Neural progenitor cell (in vitro differentiated cells): ENCODE results near the gene ARHGEF40.

Experiments used
- EZH2 ChIP-seq: fragments of 200-600 bp; sonication (generic); IDR thresholded peaks from 2 replicates; pipeline ENCODE4 v1.6.1; 2017; ENCODE audit warnings: antibody characterized with exemption, mild to moderate bottlenecking, moderate library complexity
- EZH2phosphoT487 ChIP-seq: fragments of 200-600 bp; sonication (generic); IDR thresholded peaks from 2 replicates; pipeline ENCODE4 v1.6.1; 2017; ENCODE audit warnings: antibody characterized with exemption
- TF ChIP-seq, protein P1 (sequence below): fragments of 200-600 bp; sonication (generic); IDR thresholded peaks from 2 replicates; pipeline ENCODE4 v1.5.1; 2017; ENCODE audit warnings: antibody characterized with exemption, mild to moderate bottlenecking

DNA sequence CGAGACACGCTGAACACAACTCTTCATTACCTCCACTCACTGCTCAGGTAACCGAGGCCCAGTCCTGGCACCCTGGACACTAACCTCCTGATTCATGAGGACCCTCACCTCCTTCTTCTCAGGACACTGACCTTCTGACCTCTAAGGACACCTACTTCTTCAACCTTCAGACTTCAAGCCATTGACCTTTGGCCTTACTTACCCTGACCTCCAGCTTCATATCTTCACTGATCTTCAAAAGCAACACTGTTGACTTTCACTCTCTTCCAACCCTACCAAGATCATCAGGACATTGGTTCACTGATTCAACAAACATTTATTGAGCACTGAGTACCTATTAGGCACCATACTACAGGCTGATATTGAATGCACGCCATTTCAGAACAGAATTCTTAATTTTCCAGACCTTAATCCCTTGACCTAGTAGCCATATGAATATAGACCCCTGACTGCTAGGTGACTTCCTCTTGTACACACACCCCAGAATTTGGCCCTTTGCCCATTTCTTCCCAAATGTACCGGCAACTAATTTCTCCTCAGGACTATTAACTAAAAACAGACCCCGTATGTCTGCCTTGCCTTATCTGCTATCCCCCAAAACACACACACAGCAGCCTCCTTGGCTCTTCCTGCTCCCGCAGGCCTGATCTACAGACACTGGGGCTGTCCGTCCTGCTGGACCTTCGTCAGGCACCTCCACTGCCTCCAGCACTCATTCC, 5.8 kb downstream of the ARHGEF40 start:
- TF ChIP-seq, protein P1, sequence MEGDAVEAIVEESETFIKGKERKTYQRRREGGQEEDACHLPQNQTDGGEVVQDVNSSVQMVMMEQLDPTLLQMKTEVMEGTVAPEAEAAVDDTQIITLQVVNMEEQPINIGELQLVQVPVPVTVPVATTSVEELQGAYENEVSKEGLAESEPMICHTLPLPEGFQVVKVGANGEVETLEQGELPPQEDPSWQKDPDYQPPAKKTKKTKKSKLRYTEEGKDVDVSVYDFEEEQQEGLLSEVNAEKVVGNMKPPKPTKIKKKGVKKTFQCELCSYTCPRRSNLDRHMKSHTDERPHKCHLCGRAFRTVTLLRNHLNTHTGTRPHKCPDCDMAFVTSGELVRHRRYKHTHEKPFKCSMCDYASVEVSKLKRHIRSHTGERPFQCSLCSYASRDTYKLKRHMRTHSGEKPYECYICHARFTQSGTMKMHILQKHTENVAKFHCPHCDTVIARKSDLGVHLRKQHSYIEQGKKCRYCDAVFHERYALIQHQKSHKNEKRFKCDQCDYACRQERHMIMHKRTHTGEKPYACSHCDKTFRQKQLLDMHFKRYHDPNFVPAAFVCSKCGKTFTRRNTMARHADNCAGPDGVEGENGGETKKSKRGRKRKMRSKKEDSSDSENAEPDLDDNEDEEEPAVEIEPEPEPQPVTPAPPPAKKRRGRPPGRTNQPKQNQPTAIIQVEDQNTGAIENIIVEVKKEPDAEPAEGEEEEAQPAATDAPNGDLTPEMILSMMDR: no peak
- TF ChIP-seq EZH2phosphoT487 (no peak), EZH2 (no peak)
